GM10847 (cell line): Measurements from ENCODE around the gene SH3BP5.

Source experiments
- POLR2A ChIP-seq: IDR thresholded peaks from 2 replicates; pipeline ENCODE4 v1.6.1; 2011; ENCODE audit not compliant: insufficient read length; ENCODE audit errors: extremely low read depth

SH3BP5 gene

DNA sequence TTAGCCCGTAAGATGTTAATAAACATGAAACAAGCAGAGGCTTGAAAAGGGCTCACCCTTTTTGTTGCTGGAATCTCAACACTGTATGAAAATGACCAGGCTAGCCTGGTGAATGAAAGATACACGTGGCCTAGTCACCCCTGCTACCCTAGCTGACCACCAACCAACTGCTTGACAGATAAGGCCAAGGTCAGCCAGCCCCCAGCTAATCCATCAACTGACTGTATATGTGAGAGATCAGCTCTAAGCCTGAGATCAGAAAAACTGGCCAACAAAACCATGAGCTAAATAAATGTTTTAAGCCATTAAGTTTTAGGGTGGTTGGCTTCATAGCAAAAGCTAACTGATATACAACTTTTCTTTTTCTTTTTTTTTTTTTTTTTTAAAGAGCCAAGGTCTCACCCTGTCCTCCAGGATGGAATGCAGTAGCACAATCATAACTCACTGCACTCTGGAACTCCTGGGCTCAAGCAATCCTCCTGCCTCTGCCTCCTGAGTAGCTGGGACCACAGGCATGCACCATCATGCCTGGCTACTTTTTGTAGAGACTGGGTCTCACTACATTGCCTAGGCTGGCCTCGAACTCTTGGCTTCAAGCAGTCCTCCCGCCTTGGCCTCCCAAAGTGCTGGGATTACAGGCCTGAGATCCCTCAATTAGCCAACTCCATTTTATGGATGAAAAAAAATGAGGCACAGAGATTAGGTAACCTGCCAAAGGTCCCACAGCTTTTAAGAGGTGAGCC lies 34.6 kb downstream of the SH3BP5 start:
- TF ChIP-seq POLR2A, result no peak

DNA sequence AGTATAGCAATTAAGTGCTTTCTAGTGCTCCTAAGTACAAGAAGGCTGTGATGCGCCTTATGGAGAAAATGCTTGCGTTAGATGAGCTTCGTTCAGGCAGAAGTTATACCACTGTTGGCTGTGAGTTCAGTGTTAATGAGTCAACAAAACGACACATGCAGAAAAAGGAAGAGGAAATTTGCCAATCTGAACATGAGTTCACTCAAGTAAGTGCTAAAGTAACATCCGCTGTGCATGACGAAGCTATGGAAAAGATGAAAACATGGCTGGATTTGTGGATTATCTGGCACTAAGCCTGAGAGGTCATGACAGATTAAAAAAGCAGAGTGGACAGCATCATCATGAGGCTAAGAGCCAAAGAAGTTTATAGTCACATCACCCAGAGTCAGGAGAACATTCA lies 36.9 kb downstream of the SH3BP5 start:
- no peak for TF ChIP-seq POLR2A

DNA sequence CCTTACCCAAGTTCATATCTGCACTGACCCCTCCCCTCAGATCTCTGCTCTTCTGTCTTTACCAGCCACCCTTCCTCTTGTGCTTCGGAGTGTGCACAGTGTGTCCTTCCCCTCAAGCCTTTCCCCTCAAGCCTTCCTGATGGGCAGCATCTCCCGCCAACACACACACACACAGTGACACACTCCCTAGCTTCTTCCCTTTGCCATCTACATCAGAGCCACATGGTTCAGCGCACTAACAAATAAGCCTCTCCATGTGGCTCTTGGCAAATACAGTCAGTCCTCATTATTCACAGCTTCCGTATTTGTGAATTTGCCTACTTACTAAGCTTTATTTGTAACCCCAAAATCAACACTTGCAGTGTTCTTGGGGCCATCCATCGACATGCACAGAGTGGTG lies 37.5 kb downstream of the SH3BP5 start:
- no peak for TF ChIP-seq POLR2A

DNA sequence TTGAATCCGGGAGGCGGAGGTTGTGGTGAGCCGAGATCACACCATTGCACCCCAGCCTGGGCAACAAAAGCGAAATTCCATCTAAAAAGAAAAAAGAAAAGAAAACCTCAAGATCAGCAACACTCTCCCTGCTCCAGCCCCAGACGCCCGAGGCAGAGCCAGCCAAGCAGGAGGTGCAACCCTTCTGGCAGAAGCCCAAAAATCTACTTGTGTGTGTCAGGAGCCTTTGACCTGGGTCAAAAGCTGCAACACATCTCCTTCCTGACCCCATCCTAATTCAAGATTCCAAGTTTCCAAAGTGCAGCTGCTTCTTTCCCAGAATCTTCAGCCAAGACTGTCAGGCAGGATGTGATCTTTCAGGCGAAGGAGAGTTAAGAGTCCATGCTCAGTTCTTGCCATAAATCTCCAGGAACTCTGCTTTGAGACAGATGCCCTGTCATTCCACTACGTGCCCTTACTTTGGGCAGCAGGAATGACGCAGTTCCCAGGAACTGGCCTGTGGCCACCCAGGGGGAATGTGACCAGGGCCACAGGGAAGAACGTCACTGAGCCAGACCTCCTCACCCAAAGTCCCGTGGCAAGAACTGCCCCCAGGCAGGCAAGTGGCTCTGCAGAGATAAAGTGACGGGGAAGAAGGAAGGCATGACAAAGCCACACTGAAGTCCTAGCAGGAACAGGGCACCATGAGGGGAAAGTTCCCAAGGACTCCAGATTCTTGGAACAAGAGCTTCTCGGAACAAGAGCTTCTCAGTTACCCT lies 39.4 kb downstream of the SH3BP5 start:
- no peak for TF ChIP-seq POLR2A

DNA sequence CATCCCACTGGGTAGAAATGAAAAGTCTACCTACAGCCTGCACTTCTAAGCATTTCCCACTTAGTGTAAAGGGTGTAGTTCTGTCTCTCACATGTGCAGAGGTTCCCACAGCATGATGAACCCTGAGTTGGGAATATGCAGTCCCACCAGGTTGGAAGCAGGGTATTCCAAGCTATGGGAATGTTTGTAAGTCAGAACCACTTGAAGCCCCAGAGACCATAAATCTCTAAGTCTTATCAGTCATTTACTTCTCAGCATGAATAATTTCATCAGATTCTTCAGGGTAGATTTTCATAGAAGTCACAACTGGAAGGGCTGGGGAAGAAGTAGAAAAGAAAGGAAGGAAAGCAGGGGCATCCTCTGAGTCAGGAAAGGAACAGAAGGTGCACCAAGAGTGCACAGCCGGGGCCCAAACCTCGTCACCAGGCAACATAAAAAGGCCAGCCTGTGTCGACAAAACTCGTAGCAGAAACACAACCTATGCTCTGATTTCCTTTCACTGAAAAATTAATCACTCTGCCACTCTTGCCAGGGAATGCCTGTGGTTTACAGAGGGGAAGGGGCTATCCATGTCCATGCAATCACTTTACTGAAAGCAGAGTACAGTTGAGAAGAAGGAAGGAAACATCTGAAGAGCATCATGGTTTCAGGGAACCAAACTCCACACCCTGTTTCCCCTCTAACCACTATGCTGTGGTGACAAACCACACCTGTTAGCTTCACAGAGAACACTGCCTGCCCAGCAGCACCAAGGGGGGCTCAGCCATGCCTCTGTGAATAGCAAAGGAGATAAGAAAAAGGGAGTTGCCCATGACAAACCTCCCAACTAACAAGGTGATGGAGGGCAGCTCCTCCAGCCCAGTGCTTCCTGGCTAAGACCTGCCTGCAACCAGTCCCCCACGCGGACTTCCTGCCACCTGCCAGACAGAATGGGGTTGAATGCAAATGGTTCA lies 40.5 kb downstream of the SH3BP5 start:
- TF ChIP-seq POLR2A, result no peak

DNA sequence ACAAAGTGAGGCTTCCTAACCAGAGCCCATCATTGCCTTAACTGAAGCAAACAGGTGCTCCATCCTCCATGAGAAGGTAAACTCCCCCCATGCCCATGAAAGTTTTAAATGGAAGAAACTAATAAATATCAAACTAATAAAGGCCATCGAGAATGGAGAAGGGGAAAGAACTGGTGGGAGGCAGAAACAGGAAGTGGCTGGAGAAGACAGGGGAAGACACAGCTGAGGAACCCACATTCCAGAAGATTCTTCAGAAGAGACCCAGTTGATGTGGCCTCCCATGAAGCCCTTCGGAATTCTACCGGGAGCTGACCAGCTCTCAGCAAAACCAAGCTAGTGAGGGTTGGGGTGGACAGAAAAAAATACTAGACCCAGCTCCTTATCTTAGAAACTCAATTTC lies 41.6 kb downstream of the SH3BP5 start:
- TF ChIP-seq POLR2A, result no peak

DNA sequence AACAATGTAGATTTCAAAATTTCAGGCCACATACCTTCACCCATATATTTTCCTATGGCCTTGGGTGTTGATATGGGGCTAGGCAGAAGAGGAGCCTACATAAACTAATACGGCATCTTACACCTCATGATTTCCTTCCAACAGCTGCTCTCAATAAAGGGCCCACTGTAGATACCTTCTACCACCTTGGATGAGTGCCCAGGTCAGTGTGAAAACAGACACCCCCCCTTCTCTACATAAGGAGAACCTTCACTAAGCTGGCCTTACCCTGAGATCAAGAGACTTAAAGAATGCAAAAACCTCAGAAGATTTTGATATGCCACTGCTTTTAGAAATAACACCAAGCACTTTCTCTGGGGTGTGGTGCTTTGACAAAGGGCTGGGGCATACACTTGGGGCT lies 42.7 kb downstream of the SH3BP5 start:
- TF ChIP-seq POLR2A, result no peak

DNA sequence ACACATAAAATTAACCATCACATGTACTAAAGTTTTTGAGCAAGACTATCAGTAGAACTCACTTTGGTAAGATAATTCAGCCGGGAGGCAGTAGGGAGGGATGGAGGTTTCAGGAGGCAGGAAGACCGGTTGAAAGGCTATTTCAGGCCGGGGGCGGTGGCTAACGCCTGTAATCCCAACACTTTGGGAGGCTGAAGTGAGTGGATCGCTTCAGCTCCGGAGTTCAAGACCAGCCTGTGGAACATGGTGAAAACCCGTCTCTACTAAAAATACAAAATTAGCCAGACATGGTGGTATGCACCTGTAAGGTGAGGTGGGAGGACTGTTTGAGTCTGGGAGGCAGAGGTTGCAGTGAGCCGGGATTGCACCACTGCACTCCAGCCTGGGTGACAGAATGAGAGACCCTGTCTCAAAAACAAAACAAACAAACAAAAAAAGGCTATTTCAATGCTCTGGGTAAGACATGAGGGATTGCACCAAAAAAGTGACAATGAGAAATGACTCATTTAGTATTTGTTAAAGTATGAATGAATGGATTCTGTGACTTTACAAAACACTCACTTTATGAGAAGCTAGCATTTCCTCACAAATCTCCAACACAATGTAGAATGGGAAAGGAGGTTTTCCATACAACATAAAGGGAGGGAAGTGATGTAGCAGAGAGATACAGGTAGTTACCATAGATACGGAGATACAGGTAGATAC lies 43.9 kb downstream of the SH3BP5 start:
- no peak for TF ChIP-seq POLR2A

DNA sequence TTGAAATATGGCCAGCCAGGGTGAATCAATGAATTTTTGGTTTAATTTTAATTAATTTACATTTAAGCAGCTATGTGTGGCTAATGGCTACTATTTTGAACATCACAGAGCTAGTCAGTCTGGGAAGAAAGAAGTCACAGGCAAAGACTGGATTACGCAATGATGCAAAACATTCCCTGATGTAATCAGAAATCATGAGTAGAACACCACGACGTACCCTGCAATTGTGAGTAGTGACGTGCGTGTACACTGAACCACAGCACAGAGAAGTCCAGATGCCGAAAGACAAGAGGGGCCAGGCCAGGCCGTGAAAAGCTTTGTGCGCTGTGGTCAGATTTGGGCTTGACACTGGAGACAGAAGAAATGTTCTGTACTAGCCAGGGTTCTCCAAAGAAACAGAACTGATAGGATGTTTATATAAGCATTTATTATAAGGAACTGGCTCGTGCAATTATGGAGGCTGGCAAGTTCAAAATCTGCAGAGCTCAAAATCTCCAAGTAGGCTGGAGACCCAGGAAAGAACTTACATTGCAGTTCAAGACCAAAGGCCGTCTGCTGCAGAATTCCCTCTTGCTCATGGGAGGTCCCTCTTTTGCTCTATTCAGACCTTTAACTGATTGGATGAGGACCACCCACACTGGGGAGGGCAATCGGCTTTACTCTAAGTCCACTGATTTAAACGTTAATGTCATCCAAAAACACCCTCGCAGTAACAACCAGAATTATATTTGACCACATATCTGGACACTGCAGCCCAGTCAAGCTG lies 44.6 kb downstream of the SH3BP5 start:
- TF ChIP-seq POLR2A, result no peak

DNA sequence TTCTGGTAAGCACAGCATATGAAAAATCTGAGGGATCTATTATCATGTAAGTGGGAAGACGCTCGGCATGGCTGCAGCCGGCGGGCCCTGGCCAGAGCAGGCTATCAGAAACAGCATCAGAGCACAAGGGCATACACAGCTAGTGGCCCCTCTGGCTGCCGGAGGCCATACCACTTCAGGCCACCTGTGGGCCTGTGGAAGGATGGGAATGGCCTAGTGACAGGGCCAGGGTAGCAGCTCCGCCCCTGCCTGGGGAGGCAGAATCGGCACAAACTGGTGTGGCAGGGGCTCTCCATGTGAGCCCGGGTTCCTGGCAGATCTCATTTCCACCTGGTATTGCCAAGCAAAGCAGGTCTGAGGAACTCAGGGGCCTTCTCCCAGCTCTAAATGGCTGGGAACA lies 46.4 kb downstream of the SH3BP5 start:
- no peak for TF ChIP-seq POLR2A

DNA sequence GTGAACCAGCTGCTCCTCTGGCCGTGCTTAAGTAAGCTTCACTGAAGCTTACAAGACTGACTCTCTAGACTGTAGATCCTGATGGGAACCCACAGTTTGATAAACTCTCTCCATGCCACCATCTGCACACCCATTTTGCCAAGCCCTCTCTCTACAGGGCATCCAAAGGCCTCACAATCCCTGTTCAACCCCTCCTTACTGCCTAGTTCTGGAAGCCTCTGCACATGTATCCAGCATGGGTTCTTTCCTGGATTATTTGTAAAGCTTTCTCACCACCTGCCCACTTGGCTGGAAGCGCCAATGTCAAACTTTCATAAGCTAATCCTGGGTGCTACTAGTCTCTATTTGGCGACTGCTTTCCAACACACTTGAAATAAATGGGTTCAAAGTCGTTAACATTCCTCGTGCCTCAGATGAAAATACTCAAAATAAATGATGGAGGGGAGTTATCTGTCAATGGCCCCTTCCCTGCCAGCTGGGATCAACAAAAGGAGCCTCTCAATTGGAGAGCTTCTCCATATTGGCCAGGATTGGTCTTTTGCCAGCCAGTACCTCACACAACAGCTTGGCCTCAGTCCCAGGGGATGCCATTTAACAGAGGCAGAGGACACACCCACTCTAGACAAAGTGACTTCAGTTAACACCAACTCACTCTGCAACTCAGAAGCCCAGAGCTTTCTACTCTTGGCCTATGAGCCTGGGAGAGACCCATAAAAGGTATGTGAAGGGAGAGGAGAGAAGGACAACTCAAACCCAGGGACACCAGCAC lies 48.1 kb downstream of the SH3BP5 start:
- TF ChIP-seq POLR2A, result no peak

DNA sequence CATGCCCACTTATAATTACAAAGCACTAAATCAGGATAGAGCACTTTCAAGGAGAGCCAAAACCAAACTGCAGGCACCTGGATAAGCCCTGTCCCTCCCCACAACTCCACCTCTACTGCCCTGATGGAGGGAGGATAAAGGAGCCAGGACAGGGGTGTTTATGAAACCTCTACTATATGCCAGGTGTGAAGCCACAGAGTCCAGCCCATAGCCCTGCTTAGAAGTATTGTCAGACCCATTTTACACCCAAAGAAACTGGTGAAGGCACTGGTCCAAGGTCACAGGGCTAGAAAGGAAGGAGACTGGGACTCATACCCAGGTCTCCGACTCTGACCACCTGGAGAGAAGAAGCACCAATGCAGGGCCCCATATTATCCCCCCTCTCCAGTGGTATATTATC lies 48.7 kb downstream of the SH3BP5 start:
- TF ChIP-seq POLR2A, result no peak

DNA sequence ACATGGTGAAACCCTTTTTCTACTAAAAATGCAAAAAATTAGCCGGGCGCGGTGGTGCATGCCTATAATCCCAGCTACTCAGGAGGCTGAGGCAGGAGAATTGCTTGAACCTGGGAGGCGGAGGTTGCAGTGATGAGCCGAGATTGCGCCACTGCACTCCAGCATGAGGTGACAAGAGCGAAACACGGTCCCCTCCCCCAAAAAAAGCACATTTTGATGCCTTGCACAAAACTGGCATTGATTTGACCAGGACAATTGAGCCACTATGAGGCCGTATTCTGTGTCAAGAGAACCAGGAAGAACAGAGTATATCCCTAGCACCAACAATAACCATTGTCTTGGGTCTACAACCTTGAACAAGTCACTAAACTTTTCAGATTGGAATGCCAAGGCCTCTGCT lies 50.6 kb downstream of the SH3BP5 start:
- no peak for TF ChIP-seq POLR2A
